Measurements from ENCODE around the gene RNF166. TPM values are rescaled to one million over a fixed set of nuclear protein-coding genes. Genes with fewer than 3 reads are reported as not detected.

RNF166 gene
- total RNA-seq, 1 experiment from 2014 or later = 36.3 TPM

DNA sequence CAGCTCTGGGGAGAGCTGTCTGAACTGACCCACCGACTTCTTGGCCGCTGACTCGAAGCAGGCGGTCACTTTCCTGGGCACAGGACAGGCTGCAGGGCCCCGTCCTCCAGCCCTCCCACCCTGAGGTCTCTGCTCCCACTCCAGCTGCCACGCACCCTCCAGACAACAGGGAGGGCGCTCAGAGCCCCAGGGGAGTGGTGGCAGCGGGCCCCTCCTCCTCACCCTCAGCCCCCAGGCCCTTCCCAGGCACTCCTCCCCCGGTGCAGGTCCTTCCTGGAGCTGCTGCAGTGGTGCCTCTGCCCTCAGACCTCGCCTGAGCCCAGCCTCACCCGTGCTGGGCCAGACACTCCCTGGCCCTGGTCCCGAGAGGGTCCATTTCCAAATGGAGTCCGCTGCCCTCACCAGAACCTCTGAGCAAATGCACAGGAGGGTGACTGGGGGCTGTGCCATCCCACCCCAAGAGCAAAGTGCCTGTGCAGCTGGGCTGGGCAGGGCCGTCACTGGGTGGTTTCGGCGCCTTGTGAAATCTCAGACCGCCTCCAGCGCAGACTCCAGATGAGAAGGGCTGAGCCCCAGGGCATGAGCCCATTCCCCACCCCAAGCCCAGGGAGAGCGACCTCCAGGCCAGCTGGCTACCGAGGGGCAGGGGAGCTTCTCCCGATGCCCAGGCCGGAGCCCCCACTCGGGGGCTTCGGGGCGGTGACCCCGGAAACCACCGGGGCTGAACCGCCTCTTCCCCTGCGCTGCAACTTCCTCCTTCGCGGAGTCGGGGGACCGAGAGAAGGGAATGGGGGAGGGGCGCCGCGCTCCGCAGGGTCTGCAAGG, 56.1 kb downstream of the RNF166 start:
- Histone ChIP-seq H3K27ac (ENCODE audit: low read depth, low read length, poor library complexity, severe bottlenecking) (peak overlapping the region; percentile 70), H3K4me3 (ENCODE audit: low read depth, low read length, poor library complexity, severe bottlenecking) (peak overlapping the region; percentile 74), H3K27me3 (replicated peaks; ENCODE audit: insufficient read depth, low read depth, low read length, poor library complexity) (no peaks in the 10 kb centered on the region), H3K36me3 (ENCODE audit: insufficient read depth, low read length, poor library complexity, severe bottlenecking) (peaks cover 19% of the 10 kb centered on the region), H3K4me1 (ENCODE audit: insufficient read depth, low read length, poor library complexity, severe bottlenecking) (peaks cover 17% of the 10 kb centered on the region), H3K9me3 (ENCODE audit: low read depth, low read length, poor library complexity, severe bottlenecking) (no peaks in the 10 kb centered on the region)
- ChIA-PET POLR2A (ENCODE audit: low non-redundant PET) (no interaction called here), CTCF (no interaction called here)
- BruUV-seq (replicated peaks) = no TSS peak
- intact Hi-C loops (cut with micrococcal nuclease; ENCODE audit: unreplicated experiment) = no loop called here
- TF ChIP-seq, protein P1, sequence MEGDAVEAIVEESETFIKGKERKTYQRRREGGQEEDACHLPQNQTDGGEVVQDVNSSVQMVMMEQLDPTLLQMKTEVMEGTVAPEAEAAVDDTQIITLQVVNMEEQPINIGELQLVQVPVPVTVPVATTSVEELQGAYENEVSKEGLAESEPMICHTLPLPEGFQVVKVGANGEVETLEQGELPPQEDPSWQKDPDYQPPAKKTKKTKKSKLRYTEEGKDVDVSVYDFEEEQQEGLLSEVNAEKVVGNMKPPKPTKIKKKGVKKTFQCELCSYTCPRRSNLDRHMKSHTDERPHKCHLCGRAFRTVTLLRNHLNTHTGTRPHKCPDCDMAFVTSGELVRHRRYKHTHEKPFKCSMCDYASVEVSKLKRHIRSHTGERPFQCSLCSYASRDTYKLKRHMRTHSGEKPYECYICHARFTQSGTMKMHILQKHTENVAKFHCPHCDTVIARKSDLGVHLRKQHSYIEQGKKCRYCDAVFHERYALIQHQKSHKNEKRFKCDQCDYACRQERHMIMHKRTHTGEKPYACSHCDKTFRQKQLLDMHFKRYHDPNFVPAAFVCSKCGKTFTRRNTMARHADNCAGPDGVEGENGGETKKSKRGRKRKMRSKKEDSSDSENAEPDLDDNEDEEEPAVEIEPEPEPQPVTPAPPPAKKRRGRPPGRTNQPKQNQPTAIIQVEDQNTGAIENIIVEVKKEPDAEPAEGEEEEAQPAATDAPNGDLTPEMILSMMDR (conservative IDR thresholded peaks at IDR 0.05; ENCODE audit: low read depth, low read length) = no peak
- no peak for TF ChIP-seq EZH2 (IDR thresholded peaks at IDR 0.05; ENCODE audit: borderline replicate concordance, low read depth, low read length, poor library complexity, severe bottlenecking)
- DNase-seq (ENCODE audit: low spot score) = no peak

DNA sequence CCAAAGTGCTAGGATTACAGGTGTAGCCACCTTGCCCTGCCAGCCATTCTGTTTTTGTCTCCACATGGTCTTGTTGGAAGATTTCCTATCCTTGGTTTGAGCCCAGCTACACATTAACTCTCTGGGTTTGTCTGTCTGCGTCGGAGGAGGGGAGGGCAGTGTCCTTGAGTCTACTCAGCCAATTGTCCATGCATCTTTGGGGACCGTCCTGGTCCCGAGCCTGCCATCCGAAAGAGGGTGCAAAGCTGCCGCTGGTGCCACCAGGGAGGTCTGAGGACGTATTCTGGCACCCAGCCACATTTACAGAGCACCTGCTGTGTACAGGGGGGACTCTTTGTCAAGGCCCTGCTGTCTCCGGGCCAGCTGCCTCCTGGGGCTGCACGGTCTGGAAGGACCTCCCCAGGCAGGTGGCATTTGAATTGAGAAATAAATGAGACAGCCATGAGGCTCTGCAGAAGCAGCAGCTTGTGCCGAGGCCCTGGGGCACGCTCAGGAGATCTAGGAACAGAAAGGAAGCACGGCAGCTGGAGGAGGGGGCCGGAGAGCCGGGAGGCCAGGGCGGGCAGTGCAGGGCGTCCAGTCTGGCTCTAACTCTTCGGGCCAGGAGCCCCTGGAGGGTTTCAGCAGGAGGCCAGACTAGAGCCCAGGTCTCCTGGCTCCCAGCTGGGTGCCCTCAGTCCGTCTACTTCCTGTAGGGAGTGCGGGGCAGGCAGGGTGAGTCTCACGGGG, 56.8 kb downstream of the RNF166 start:
- POLR2A ChIA-PET (ENCODE audit: low non-redundant PET) = interaction anchor here (0.7 kb wide), 1 partner anchor 134 kb away, joined by 6 read pairs; no protein-coding TSS in a partner anchor
- Histone ChIP-seq H3K27ac (ENCODE audit: low read depth, low read length, poor library complexity, severe bottlenecking) (peak overlapping the region; percentile 70), H3K4me3 (ENCODE audit: low read depth, low read length, poor library complexity, severe bottlenecking) (peak overlapping the region; percentile 74), H3K9me3 (ENCODE audit: low read depth, low read length, poor library complexity, severe bottlenecking) (no peaks in the 10 kb centered on the region), H3K4me1 (ENCODE audit: insufficient read depth, low read length, poor library complexity, severe bottlenecking) (peaks cover 17% of the 10 kb centered on the region), H3K27me3 (replicated peaks; ENCODE audit: insufficient read depth, low read depth, low read length, poor library complexity) (no peaks in the 10 kb centered on the region), H3K36me3 (ENCODE audit: insufficient read depth, low read length, poor library complexity, severe bottlenecking) (peaks cover 12% of the 10 kb centered on the region)
- TF ChIP-seq EZH2 (IDR thresholded peaks at IDR 0.05; ENCODE audit: borderline replicate concordance, low read depth, low read length, poor library complexity, severe bottlenecking) = no peak
- TF ChIP-seq, protein P1 (conservative IDR thresholded peaks at IDR 0.05; ENCODE audit: low read depth, low read length) = no peak
- CTCF ChIA-PET = no interaction called here
- no peak for DNase-seq (ENCODE audit: low spot score)
- intact Hi-C loops (cut with micrococcal nuclease; ENCODE audit: unreplicated experiment) = no loop called here
- no TSS peak for BruUV-seq (replicated peaks)

DNA sequence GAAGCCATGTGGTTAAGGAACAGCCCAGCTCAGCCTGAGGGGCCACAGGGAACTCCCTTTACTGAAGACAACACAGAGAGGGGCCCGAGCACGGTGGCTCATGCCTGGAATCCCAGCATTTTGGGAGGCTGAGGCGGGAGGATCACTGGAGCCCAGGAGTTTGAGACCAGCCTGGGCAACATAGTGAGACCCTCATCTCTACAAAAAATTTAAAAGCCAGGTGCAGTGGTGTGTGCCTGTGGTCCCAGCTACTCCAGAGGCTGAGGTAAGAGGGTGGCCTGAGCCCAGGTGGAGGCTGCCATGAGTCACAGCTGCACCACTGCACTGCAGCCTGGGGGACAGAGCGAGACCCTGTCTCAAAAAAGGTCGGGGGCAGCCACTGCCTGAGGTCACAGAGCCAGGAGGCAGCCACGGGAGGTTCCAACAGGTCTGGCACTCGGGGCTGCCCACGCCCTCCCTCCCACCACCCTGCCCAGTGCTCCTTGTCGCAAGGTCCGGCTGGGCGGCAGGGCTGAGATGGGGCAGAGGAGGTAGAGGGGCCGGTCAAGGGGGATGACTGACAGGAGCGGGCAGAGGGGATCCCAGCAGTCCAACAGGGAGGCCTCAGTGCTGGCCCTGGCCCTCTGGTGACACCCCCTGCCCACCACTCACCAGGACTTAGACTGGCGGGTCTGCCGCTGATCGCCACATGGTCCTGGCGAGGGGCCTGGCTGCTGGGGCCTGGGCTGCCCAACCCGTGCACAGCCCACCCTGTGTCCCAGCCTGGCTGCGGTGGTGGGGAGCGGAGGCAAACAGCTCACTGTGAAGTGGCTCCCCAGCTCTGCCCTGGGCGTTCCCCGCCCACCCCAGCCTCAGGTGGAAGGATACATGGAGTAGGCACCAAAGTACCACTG, 58.8 kb downstream of the RNF166 start:
- Histone ChIP-seq H3K27me3 (replicated peaks; ENCODE audit: insufficient read depth, low read depth, low read length, poor library complexity) (no peaks in the 10 kb centered on the region), H3K9me3 (ENCODE audit: low read depth, low read length, poor library complexity, severe bottlenecking) (no peaks in the 10 kb centered on the region), H3K36me3 (ENCODE audit: insufficient read depth, low read length, poor library complexity, severe bottlenecking) (peaks cover 1% of the 10 kb centered on the region), H3K4me1 (ENCODE audit: insufficient read depth, low read length, poor library complexity, severe bottlenecking) (peaks cover 17% of the 10 kb centered on the region), H3K4me3 (ENCODE audit: low read depth, low read length, poor library complexity, severe bottlenecking) (no peak overlapping the region), H3K27ac (ENCODE audit: low read depth, low read length, poor library complexity, severe bottlenecking) (no peak overlapping the region)
- CTCF ChIA-PET = no interaction called here
- TF ChIP-seq, protein P1 (conservative IDR thresholded peaks at IDR 0.05; ENCODE audit: low read depth, low read length) = no peak
- no peak for TF ChIP-seq EZH2 (IDR thresholded peaks at IDR 0.05; ENCODE audit: borderline replicate concordance, low read depth, low read length, poor library complexity, severe bottlenecking)
- BruUV-seq (replicated peaks) = no TSS peak
- POLR2A ChIA-PET (ENCODE audit: low non-redundant PET) = no interaction called here
- intact Hi-C loops (cut with micrococcal nuclease; ENCODE audit: unreplicated experiment) = no loop called here
- DNase-seq (ENCODE audit: low spot score) = no peak
